ENCODE data around the gene ZNF329. TPM values are rescaled to one million over a fixed set of nuclear protein-coding genes. Genes with fewer than 3 reads are reported as not detected.
A peak's percentile ranks its signal among the peaks of the same experiment; 100 is the strongest.

The ZNF329 gene
- total and polyA plus RNA-seq, 2 experiments from 2014 or later: 2.7 to 16.9 TPM

DNA sequence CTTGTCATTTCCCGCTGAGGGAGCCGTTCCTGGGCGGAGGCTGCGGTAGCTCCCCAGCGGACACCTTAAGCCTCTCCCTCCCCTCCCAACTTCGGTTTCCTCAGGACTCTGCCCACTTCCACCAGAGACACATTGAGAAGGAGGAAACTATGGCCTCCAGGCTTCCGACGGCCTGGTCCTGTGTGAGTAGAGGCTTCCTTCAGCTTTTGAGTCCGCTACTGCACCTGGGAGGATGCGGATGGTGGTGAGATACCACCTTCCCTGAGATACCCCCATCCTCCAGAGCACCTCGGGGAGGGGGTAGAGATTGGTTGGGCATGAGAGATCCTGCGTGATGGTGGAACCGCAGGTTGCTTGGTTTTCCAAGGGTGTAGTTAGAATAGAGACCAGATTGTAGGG, 33.2 kb upstream of the ZNF329 start:
- TF ChIP-seq, protein P1, sequence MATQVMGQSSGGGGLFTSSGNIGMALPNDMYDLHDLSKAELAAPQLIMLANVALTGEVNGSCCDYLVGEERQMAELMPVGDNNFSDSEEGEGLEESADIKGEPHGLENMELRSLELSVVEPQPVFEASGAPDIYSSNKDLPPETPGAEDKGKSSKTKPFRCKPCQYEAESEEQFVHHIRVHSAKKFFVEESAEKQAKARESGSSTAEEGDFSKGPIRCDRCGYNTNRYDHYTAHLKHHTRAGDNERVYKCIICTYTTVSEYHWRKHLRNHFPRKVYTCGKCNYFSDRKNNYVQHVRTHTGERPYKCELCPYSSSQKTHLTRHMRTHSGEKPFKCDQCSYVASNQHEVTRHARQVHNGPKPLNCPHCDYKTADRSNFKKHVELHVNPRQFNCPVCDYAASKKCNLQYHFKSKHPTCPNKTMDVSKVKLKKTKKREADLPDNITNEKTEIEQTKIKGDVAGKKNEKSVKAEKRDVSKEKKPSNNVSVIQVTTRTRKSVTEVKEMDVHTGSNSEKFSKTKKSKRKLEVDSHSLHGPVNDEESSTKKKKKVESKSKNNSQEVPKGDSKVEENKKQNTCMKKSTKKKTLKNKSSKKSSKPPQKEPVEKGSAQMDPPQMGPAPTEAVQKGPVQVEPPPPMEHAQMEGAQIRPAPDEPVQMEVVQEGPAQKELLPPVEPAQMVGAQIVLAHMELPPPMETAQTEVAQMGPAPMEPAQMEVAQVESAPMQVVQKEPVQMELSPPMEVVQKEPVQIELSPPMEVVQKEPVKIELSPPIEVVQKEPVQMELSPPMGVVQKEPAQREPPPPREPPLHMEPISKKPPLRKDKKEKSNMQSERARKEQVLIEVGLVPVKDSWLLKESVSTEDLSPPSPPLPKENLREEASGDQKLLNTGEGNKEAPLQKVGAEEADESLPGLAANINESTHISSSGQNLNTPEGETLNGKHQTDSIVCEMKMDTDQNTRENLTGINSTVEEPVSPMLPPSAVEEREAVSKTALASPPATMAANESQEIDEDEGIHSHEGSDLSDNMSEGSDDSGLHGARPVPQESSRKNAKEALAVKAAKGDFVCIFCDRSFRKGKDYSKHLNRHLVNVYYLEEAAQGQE (IDR thresholded peaks at IDR 0.05; ENCODE audit: unreplicated experiment): no peak
- TF ChIP-seq NANOG (IDR thresholded peaks at IDR 0.05; ENCODE audit: borderline replicate concordance) (no peak), ZNF331 (CRISPR knock-in tag; IDR thresholded peaks at IDR 0.05; ENCODE audit: low read depth) (no peak), STAT1 (IDR thresholded peaks at IDR 0.05; ENCODE audit: unreplicated experiment) (no peak), POLR2AphosphoS5 (IDR thresholded peaks at IDR 0.05; ENCODE audit: low read depth) (no peak), ZNF114 (CRISPR knock-in tag; IDR thresholded peaks at IDR 0.05) (no peak), EZH2 (IDR thresholded peaks at IDR 0.05; ENCODE audit: low read depth, unreplicated experiment) (no peak)
- Histone ChIP-seq H3F3A (replicated peaks; ENCODE audit: low read depth) (no peaks in the 10 kb centered on the region), H3K4me2 (peak overlapping the region; percentile 97), H3K36me3 (ENCODE audit: insufficient read depth) (peaks cover 15% of the 10 kb centered on the region), H3K27ac (ENCODE audit: low read depth) (no peak overlapping the region), H3K79me2 (replicated peaks; ENCODE audit: insufficient read depth) (peaks cover 37% of the 10 kb centered on the region), H3K4me1 (ENCODE audit: insufficient read depth) (0 out of 2 replicates have a peak, but pooled peaks cover 4% of the 10 kb centered on the region), H3K9me2 (ENCODE audit: insufficient read depth) (peaks cover 14% of the 10 kb centered on the region), H4K20me1 (replicated peaks; ENCODE audit: insufficient read depth) (no peaks in the 10 kb centered on the region; the same call in 1 of the 2 replicates), H3K27me3 (ENCODE audit: insufficient read depth) (no peaks in the 10 kb centered on the region), H3K4me3 (peak overlapping the region; percentile 96), H2AFZ (peak overlapping the region; percentile 90)
- ATAC-seq: peak; percentile 14
- Mint-ChIP-seq H3K4me3 (peak overlapping the region; percentile 95), H3K27ac (peak overlapping the region; percentile 99), H3K4me1 (peaks cover 7% of the 10 kb centered on the region), H3K27me3 (ENCODE audit: insufficient read depth, low read depth, poor library complexity) (peaks cover 1% of the 10 kb centered on the region), H3K9me3 (peaks cover 80% of the 10 kb centered on the region), H3K36me3 (ENCODE audit: low read depth) (peaks cover 82% of the 10 kb centered on the region)
- no peak for DNase-seq (ENCODE audit: low spot score)

DNA sequence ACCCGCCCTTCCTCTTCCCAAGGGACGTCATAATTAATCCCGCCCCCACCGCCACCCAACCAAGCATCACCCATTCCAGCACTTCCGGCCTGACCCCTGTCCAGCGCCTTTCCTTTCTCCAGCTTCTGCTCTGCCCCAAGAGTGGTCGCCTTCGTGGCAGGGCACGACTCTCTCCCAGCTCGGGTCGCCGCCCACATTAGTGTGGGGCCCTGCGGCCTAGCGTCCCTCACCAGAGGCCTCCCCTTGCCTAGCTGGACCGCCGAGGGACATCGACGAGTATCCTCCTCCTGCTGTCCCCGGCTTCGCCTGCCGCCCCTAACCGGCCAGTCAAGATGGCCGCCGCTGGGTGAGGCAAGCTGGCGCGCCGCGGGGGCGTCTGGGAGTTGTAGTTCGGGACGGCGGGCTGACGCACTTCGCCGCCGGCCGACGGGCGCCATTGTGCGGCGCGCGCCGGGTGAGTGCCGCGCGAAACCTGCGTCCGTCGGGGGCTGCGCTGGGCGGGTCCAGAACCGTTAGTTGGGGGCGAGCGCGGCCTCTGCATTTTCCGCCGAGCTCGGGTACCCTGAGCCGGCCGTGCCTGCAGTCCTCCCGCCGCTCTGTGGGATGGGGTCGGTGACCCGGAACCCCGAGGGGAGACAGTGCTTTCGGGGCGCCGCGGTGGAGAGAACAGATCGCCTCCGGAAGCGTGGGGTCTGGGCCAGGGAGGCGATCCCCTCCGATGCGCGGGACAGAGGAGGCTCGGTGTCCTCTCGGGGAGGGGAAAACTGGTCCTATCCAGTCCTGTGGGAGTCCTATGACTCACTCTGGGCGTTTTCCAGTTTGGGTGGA, 32.6 kb upstream of the ZNF329 start, which contains the start of gene ZNF274:
Gene ZNF274 (plus strand): TSS at position 73 of the 828 bp plus-strand sequence. CDS start 905 bp downstream, outside the sequence.
- Mint-ChIP-seq H3K9me3 (peaks cover 82% of the 10 kb centered on the region), H3K27me3 (ENCODE audit: insufficient read depth, low read depth, poor library complexity) (peaks cover 1% of the 10 kb centered on the region)
- TF ChIP-seq ZNF114 (CRISPR knock-in tag; IDR thresholded peaks at IDR 0.05) (no peak), CREB1 (CRISPR knock-in tag; IDR thresholded peaks at IDR 0.05; ENCODE audit: low read depth) (peak; percentile 65), EZH2phosphoT487 (IDR thresholded peaks at IDR 0.05; ENCODE audit: unreplicated experiment) (no peak), ZNF331 (CRISPR knock-in tag; IDR thresholded peaks at IDR 0.05; ENCODE audit: low read depth) (no peak)
- TF ChIP-seq, protein P2, sequence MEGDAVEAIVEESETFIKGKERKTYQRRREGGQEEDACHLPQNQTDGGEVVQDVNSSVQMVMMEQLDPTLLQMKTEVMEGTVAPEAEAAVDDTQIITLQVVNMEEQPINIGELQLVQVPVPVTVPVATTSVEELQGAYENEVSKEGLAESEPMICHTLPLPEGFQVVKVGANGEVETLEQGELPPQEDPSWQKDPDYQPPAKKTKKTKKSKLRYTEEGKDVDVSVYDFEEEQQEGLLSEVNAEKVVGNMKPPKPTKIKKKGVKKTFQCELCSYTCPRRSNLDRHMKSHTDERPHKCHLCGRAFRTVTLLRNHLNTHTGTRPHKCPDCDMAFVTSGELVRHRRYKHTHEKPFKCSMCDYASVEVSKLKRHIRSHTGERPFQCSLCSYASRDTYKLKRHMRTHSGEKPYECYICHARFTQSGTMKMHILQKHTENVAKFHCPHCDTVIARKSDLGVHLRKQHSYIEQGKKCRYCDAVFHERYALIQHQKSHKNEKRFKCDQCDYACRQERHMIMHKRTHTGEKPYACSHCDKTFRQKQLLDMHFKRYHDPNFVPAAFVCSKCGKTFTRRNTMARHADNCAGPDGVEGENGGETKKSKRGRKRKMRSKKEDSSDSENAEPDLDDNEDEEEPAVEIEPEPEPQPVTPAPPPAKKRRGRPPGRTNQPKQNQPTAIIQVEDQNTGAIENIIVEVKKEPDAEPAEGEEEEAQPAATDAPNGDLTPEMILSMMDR (conservative IDR thresholded peaks at IDR 0.05; ENCODE audit: low read depth in 2 of 2): no peak

More for the DNA sequence above, 32.6 kb upstream of the ZNF329 start, which contains the start of gene ZNF274:
- H3K9me2 ChIP-seq (ENCODE audit: insufficient read depth): peaks cover 14% of the 10 kb centered on the region
- peaks cover 37% of the 10 kb centered on the region for H3K79me2 ChIP-seq (replicated peaks; ENCODE audit: insufficient read depth)
- H2AFZ ChIP-seq: peak within 1 kb of the TSS; percentile 93
- peak within 1 kb of the TSS; percentile 95 for H3K4me3 Mint-ChIP-seq
- H3K4me1 ChIP-seq (ENCODE audit: insufficient read depth): 0 out of 2 replicates have a peak, but pooled peaks cover 4% of the 10 kb centered on the region
- peak within 1 kb of the TSS; percentile 96 for H3K4me3 ChIP-seq
- H3K36me3 Mint-ChIP-seq (ENCODE audit: low read depth): peaks cover 77% of the 10 kb centered on the region
- H3K27ac Mint-ChIP-seq: peak within 1 kb of the TSS; percentile 99
- H3K36me3 ChIP-seq (ENCODE audit: insufficient read depth): peaks cover 12% of the 10 kb centered on the region; the same call in 1 of the 2 replicates
- ATAC-seq (peak; percentile 91), DNase-seq (ENCODE audit: low spot score) (peak; percentile 97)
- no peaks in the 10 kb centered on the region for H3F3A ChIP-seq (replicated peaks; ENCODE audit: low read depth)
- H3K4me1 Mint-ChIP-seq: peaks cover 7% of the 10 kb centered on the region
- no peaks in the 10 kb centered on the region; the same call in 1 of the 2 replicates for H4K20me1 ChIP-seq (replicated peaks; ENCODE audit: insufficient read depth)
- peak within 1 kb of the TSS; percentile 97 for H3K4me2 ChIP-seq
- no peaks in the 10 kb centered on the region for H3K27me3 ChIP-seq (ENCODE audit: insufficient read depth)
- peak within 1 kb of the TSS; percentile 95 for H3K27ac ChIP-seq (ENCODE audit: low read depth)
